ENCODE data around the gene C10orf67. TPM values are rescaled to one million over a fixed set of nuclear protein-coding genes. Genes with fewer than 3 reads are reported as not detected.
"Not testable (repeated sequence)": the region's sequence is repeated elsewhere in the genome, so short reads cannot be mapped to it uniquely, and the experiment has no call there.

C10orf67 gene
- total RNA-seq, 2 donors from 2014 or later: not detected

GRCh38 chr10:23291551-23292334 lies 52.9 kb downstream of the C10orf67 start:
- intact Hi-C loops (cut with DNase I): loop anchor here in 1 of 2 donors (5.0 kb wide), 1 partner anchor 671 kb away; no protein-coding TSS in a partner anchor
- DNase-seq (ENCODE audit: low spot score): no peak

GRCh38 chr10:23284674-23285335 lies 59.8 kb downstream of the C10orf67 start:
- intact Hi-C loops (cut with DNase I): no loop called here
- DNase-seq (ENCODE audit: low spot score): no peak

GRCh38 chr10:23284155-23284554 lies 60.4 kb downstream of the C10orf67 start:
- intact Hi-C loops (cut with DNase I): no loop called here
- no peak for DNase-seq (ENCODE audit: low spot score)

- intact Hi-C loops (cut with DNase I): no loop called here
- no peak for DNase-seq (ENCODE audit: low spot score)
Observed at GRCh38 chr10:23283680-23284079, 60.9 kb downstream of the C10orf67 start.

- no peak for DNase-seq (ENCODE audit: low spot score)
- intact Hi-C loops (cut with DNase I): no loop called here
Observed at GRCh38 chr10:23281044-23281433, 63.6 kb downstream of the C10orf67 start.

GRCh38 chr10:23280419-23281043 lies 64.1 kb downstream of the C10orf67 start:
- intact Hi-C loops (cut with DNase I): no loop called here
- DNase-seq (ENCODE audit: low spot score): no peak

- no peak for DNase-seq (ENCODE audit: low spot score)
- intact Hi-C loops (cut with DNase I): no loop called here
Observed at GRCh38 chr10:23275355-23275754, 69.2 kb downstream of the C10orf67 start.

- DNase-seq (ENCODE audit: low spot score); intact Hi-C loops (cut with DNase I): not testable (repeated sequence)
Observed at GRCh38 chr10:23274179-23274578, 70.4 kb downstream of the C10orf67 start.

GRCh38 chr10:23270531-23270930 lies 74.1 kb downstream of the C10orf67 start:
- no peak for DNase-seq (ENCODE audit: low spot score)
- intact Hi-C loops (cut with DNase I): no loop called here

- DNase-seq (ENCODE audit: low spot score): no peak
- intact Hi-C loops (cut with DNase I): no loop called here
Observed at GRCh38 chr10:23263441-23264164, 81.0 kb downstream of the C10orf67 start.

GRCh38 chr10:23262928-23263327 lies 81.7 kb downstream of the C10orf67 start:
- intact Hi-C loops (cut with DNase I): no loop called here

GRCh38 chr10:23258516-23258915 lies 86.1 kb downstream of the C10orf67 start:
- intact Hi-C loops (cut with DNase I): no loop called here
- no peak for DNase-seq (ENCODE audit: low spot score)

More at GRCh38 chr10:23262928-23263327, 81.7 kb downstream of the C10orf67 start:
- DNase-seq (ENCODE audit: low spot score): no peak

GRCh38 chr10:23253780-23254179 lies 90.8 kb downstream of the C10orf67 start:
- DNase-seq (ENCODE audit: low spot score): no peak
- intact Hi-C loops (cut with DNase I): no loop called here

- DNase-seq (ENCODE audit: low spot score); intact Hi-C loops (cut with DNase I): not testable (repeated sequence)
Observed at GRCh38 chr10:23252859-23253258, 91.7 kb downstream of the C10orf67 start.

- DNase-seq (ENCODE audit: low spot score); intact Hi-C loops (cut with DNase I): not testable (repeated sequence)
Observed at GRCh38 chr10:23241779-23242178, 102.8 kb downstream of the C10orf67 start.

GRCh38 chr10:23238015-23238414 lies 106.6 kb downstream of the C10orf67 start:
- intact Hi-C loops (cut with DNase I): no loop called here
- DNase-seq (ENCODE audit: low spot score): no peak

- intact Hi-C loops (cut with DNase I): no loop called here
- no peak for DNase-seq (ENCODE audit: low spot score)
Observed at GRCh38 chr10:23230582-23230981, 114.0 kb downstream of the C10orf67 start.

GRCh38 chr10:23217471-23217870 lies 127.1 kb downstream of the C10orf67 start:
- intact Hi-C loops (cut with DNase I): no loop called here

GRCh38 chr10:23205972-23206642 lies 138.5 kb downstream of the C10orf67 start:
- intact Hi-C loops (cut with DNase I): no loop called here

More at GRCh38 chr10:23217471-23217870, 127.1 kb downstream of the C10orf67 start:
- no peak for DNase-seq (ENCODE audit: low spot score)

More at GRCh38 chr10:23205972-23206642, 138.5 kb downstream of the C10orf67 start:
- no peak for DNase-seq (ENCODE audit: low spot score)
